HepG2 (cell line): Measurements from ENCODE around the gene SEC14L1. TPM values are rescaled to one million over a fixed set of nuclear protein-coding genes. Genes with fewer than 3 reads are reported as not detected.

Experiments
- ATAC-seq: fragments of 200-7000 bp; cut with Tn5 transposase; 3 replicates; pipeline ENCODE4 v1.9.1; 2020; ENCODE audit warnings: mild to moderate bottlenecking, moderate library complexity
- BruUV-seq: library from RNA; stranded (reverse); fragments of 400-500 nt; replicated peaks from 2 replicates; lab custom pipeline; 2021; lab: Mats Ljungman, UMichigan
- CTCF ChIA-PET: fragments of 300-600 bp; formaldehyde crosslinking; extraction: SDS; loops from one replicate; lab custom pipeline; 2021; ENCODE audit warnings: low total read pairs, inconsistent platforms, low intra/inter-chr PET ratio; lab: Yijun Ruan, JAX
- POLR2A ChIA-PET: fragments of 350-600 bp; sonication (Branson Sonifier 250); formaldehyde crosslinking; loops from one replicate; lab custom pipeline; 2020; ENCODE audit warnings: antibody characterized with exemption, inconsistent platforms; lab: Yijun Ruan, JAX
- DNase-seq: peaks from one replicate; pipeline ENCODE4 v3.0.0-alpha.2; 2015; ENCODE audit warnings: low spot score
- FAIRE-seq: peaks from 3 replicates; lab custom pipeline; 2011; peaks lifted over from hg19 to GRCh38; lab: Jason Lieb, UNC
- H2AFZ ChIP-seq: one replicate; pipeline ENCODE4 v1.6.1; 2011; ENCODE audit warnings: low read length, inconsistent platforms
- H3K27ac ChIP-seq: fragments of 300-600 bp; 3 replicates; pipeline ENCODE4 v1.8.0; 2011; ENCODE audit warnings: mixed run types, mild to moderate bottlenecking, mixed read lengths, low read length, inconsistent platforms; ENCODE audit not compliant: insufficient read depth; ENCODE audit errors: extremely low read length
- H3K27me3 ChIP-seq, 2 experiments: fragments of 200-600 bp in 1 of 2; 2 replicates in 1 of 2; 3 replicates in 1 of 2; pipeline versions ENCODE4 v1.6.0 to v1.8.0; 2011; ENCODE audit warnings: low read length in 2 of 2, mild to moderate bottlenecking in 2 of 2, moderate library complexity in 2 of 2, inconsistent platforms in 1 of 2; ENCODE audit not compliant: insufficient read depth in 2 of 2, control insufficient read depth in 1 of 2
- H3K36me3 ChIP-seq, 2 experiments: fragments of 200-600 bp in 1 of 2; replicated peaks in 1 of 2; 2 replicates in 1 of 2; 3 replicates in 1 of 2; pipeline versions ENCODE4 v1.5.1 to v1.8.0; 2011; ENCODE audit warnings: low read length in 2 of 2, inconsistent platforms in 1 of 2; ENCODE audit not compliant: insufficient read depth in 2 of 2, control insufficient read depth in 1 of 2
- H3K4me1 ChIP-seq: 2 replicates; pipeline ENCODE4 v1.5.1; 2012; ENCODE audit warnings: low read length, inconsistent platforms; ENCODE audit not compliant: insufficient read depth
- H3K4me2 ChIP-seq: 2 replicates; pipeline ENCODE4 v1.6.0; 2011; ENCODE audit warnings: low read depth, low read length, inconsistent platforms
- H3K4me3 ChIP-seq, 3 experiments: fragments of 200-600 bp in 1 of 3; sonication (generic), shearing (Covaris generic) in 1 of 3; replicated peaks in 1 of 3; 2 replicates each; pipeline ENCODE4 v1.5.1; 2011 to 2016; ENCODE audit warnings: low read length in 3 of 3, inconsistent platforms in 2 of 3, low read depth in 2 of 3, mild to moderate bottlenecking in 2 of 3, control low read depth in 1 of 3, mixed read lengths in 1 of 3; ENCODE audit not compliant: insufficient read depth in 1 of 3
- H3K79me2 ChIP-seq: one replicate; pipeline ENCODE4 v1.6.1; 2011; ENCODE audit warnings: low read length, inconsistent platforms; ENCODE audit not compliant: insufficient read depth
- H3K9ac ChIP-seq: 2 replicates; pipeline ENCODE4 v1.6.0; 2011; ENCODE audit warnings: mild to moderate bottlenecking, low read depth, low read length, inconsistent platforms; ENCODE audit not compliant: insufficient read depth
- H3K9me3 ChIP-seq: 2 replicates; pipeline ENCODE4 v1.5.1; 2012; ENCODE audit warnings: mild to moderate bottlenecking, low read length
- H4K20me1 ChIP-seq: 2 replicates; pipeline ENCODE4 v1.6.0; 2011; ENCODE audit warnings: inconsistent platforms, mild to moderate bottlenecking, low read length, moderate library complexity; ENCODE audit not compliant: insufficient read depth
- DBP ChIP-seq: sonication (generic); formaldehyde crosslinking; IDR thresholded peaks from 2 replicates; pipeline ENCODE4 v1.4.0; 2020; ENCODE audit warnings: missing genetic modification reagents; ENCODE audit errors: not compliant biosample characterization
- HDAC2 ChIP-seq: sonication (generic); formaldehyde crosslinking; IDR thresholded peaks from 2 replicates; pipeline ENCODE4 v1.4.0; 2020; ENCODE audit warnings: missing genetic modification reagents
- HOXA3 ChIP-seq: sonication (generic); formaldehyde crosslinking; IDR thresholded peaks from 2 replicates; pipeline ENCODE4 v1.5.0; 2020; ENCODE audit warnings: missing genetic modification reagents
- KLF11 ChIP-seq: IDR thresholded peaks from 2 replicates; pipeline ENCODE4 v1.6.1; 2016; ENCODE audit warnings: missing compliant biosample characterization
- MIXL1 ChIP-seq: IDR thresholded peaks from 2 replicates; pipeline ENCODE4 v1.6.1; 2016
- ZNF205 ChIP-seq: IDR thresholded peaks from 2 replicates; pipeline ENCODE4 v1.6.1; 2018; ENCODE audit warnings: missing biosample characterization, missing genetic modification reagents
- ZNF225 ChIP-seq: sonication (generic); formaldehyde crosslinking; IDR thresholded peaks from 2 replicates; pipeline ENCODE4 v1.4.0; 2020; ENCODE audit warnings: mild to moderate bottlenecking, missing genetic modification reagents
- ZNF543 ChIP-seq: sonication (generic); formaldehyde crosslinking; IDR thresholded peaks from 2 replicates; pipeline ENCODE4 v1.4.0; 2020; ENCODE audit warnings: mild to moderate bottlenecking, missing genetic modification reagents
- ZNF552 ChIP-seq: sonication (generic); formaldehyde crosslinking; IDR thresholded peaks from 2 replicates; pipeline ENCODE4 v1.9.0; 2022; ENCODE audit warnings: missing genetic modification reagents, mild to moderate bottlenecking, borderline replicate concordance
- WGBS: methylation state at CpG from one replicate; pipeline ENCODE4 v1.1.6; 2017; ENCODE audit warnings: low lambda C conversion rate; 5-methylcytosine and 5-hydroxymethylcytosine counted together
- in situ Hi-C: cut with HindIII; loops from 2 replicates; pipeline ENCODE4 v1.10.0; 2017; ENCODE audit warnings: low pct_unique_long_range_greater_than_20kb; ENCODE audit not compliant: extremely low pct_ligation_motif_present
- intact Hi-C: fragments of 100-400 bp; cut with micrococcal nuclease; formaldehyde crosslinking; loops from one replicate; pipeline ENCODE4 v1.10.0; 2022; ENCODE audit not compliant: unreplicated experiment
- polyA plus RNA-seq, 8 experiments: library from polyadenylated mRNA; depleted of rRNA in 3 of 8; stranded (reverse) in 7 of 8; unstranded in 1 of 8; fragments of >200 nt; fragmentation: Illumina TruSeq in 4 of 8; extraction: Trizol in 4 of 8; gene quantifications; 2 replicates each; pipeline versions ENCODE4 v1.2.1 to v1.2.3, GENCODE V29; 2011 to 2016; ENCODE audit warnings: low read depth in 4 of 8, missing spikeins in 1 of 8, mixed read lengths in 1 of 8; ENCODE audit not compliant: insufficient read depth in 1 of 8
- total RNA-seq, 5 experiments: library from RNA; depleted of rRNA; stranded (reverse); fragments of >200 nt; fragmentation: Illumina TruSeq; extraction: Trizol; gene quantifications; 2 replicates each; pipeline ENCODE4 v1.2.3, GENCODE V29; 2016; ENCODE audit warnings: low read depth in 1 of 5
- TF ChIP-seq, protein P1 (sequence below): IDR thresholded peaks from 2 replicates; pipeline ENCODE4 v1.6.1; 2016; ENCODE audit warnings: low read depth
- TF ChIP-seq, protein P2 (sequence below): sonication (generic); formaldehyde crosslinking; IDR thresholded peaks from 2 replicates; pipeline ENCODE4 v1.5.1; 2020; ENCODE audit warnings: mild to moderate bottlenecking, missing genetic modification reagents, moderate library complexity

The SEC14L1 gene
- total and polyA plus RNA-seq, 2 of the 13 experiments (the other 11 are each of a cell fraction or from before 2014, with no cell fraction given), result 26.3 to 43.9 TPM

DNA sequence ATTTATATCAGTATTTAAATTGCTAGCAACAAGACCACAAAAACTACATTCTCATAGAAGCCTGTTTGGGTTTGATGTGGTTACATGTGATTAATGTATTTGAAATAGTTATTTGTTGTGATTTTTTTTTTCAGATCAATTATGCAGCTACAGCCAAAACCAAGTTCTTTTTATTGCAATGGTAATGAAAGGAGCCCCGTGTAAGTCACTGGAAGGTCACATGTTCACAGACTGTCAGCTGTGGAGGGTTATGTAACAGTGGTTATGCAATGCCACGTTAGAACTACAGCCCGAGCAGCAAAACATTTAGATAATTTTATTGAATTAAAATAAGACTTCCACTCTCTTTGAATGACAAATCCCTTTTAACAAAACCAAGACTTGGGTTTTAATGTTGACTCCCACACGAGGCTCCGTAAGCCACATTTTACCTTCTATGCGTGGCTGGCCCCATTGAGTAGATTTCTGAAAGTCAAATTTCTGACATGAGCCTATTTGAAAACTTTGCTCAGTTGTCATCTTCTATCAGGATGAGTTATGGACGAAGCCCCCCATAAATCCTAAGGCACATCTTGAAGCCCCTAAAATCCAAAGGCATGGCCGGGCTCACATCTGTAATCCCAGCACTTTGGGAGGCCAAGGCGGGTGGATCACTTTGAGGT, 41.8 kb upstream of the SEC14L1 start (continued):
- TF ChIP-seq ZNF205 (CRISPR knock-in tag), result peak; percentile 51; the same call in 1 of the 2 replicates
- peak; percentile 65 for TF ChIP-seq DBP (CRISPR knock-in tag)
- TF ChIP-seq, protein P1, sequence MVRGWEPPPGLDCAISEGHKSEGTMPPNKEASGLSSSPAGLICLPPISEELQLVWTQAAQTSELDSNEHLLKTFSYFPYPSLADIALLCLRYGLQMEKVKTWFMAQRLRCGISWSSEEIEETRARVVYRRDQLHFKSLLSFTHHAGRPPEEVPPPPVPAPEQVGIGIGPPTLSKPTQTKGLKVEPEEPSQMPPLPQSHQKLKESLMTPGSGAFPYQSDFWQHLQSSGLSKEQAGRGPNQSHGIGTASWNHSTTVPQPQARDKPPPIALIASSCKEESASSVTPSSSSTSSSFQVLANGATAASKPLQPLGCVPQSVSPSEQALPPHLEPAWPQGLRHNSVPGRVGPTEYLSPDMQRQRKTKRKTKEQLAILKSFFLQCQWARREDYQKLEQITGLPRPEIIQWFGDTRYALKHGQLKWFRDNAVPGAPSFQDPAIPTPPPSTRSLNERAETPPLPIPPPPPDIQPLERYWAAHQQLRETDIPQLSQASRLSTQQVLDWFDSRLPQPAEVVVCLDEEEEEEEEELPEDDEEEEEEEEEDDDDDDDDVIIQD, result 0 out of 2 replicates have a peak, but pooled peaks have one; percentile 30
- TF ChIP-seq ZNF552 (CRISPR knock-in tag), result no peak
- TF ChIP-seq ZNF543 (CRISPR knock-in tag), result no peak
- peak; percentile 16; the same call in 1 of the 2 replicates for TF ChIP-seq HDAC2 (CRISPR knock-in tag)
- TF ChIP-seq KLF11 (CRISPR knock-in tag), result 0 out of 2 replicates have a peak, but pooled peaks have one; percentile 38
- peak; percentile 55; the same call in 1 of the 2 replicates for TF ChIP-seq MIXL1 (CRISPR knock-in tag)
- TF ChIP-seq, all 625 proteins: peak for 98

DNA sequence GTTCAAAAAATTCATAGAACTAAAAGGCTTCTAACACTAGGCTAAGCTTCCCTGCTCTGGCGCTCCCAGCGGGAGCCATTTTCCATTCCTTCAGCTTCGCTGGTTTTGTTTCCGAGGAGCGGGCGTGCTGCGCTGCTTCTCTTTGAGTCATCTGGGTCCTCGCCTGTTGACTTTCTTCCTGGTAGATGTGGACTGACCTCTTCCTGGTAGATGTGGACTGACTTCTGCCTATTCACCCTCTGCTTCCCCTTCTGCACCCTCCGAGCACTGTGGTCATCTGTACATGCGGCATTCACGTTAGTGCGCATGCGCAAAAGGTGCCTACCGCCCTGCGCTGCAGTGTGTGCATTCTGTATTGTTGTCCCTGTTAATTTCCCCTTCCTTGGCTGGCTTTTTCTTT, 40.8 kb upstream of the SEC14L1 start:
- Histone ChIP-seq H3K4me1 (peaks cover 74% of the 10 kb centered on the region), H3K4me3 (no peak overlapping the region), H3K27ac (no peak overlapping the region), H3K36me3 (peaks cover 5 to 18% of the 10 kb centered on the region in 2 experiments; a peak in 4 of 5 replicates), H3K9me3 (no peaks in the 10 kb centered on the region), H3K9ac (no peak overlapping the region), H3K4me2 (no peak overlapping the region), H2AFZ (no peak overlapping the region), H3K79me2 (no peaks in the 10 kb centered on the region), H3K27me3 (no peaks in the 10 kb centered on the region), H4K20me1 (no peaks in the 10 kb centered on the region)
- no peak for ATAC-seq
- in situ Hi-C loops, result no loop called here
- FAIRE-seq, result no peak
- ChIA-PET POLR2A (no interaction called here), CTCF (no interaction called here)
- no TSS peak for BruUV-seq
- intact Hi-C loops, result loop anchor here (2.0 kb wide), 1 partner anchor 49 kb away; no protein-coding TSS in a partner anchor
- DNase-seq, result no peak
- WGBS, result 98% methylated on average over 15 of the region's 15 CpGs
- peak; percentile 30; the same call in 1 of the 2 replicates for TF ChIP-seq HOXA3 (CRISPR knock-in tag)
- TF ChIP-seq, protein P2, sequence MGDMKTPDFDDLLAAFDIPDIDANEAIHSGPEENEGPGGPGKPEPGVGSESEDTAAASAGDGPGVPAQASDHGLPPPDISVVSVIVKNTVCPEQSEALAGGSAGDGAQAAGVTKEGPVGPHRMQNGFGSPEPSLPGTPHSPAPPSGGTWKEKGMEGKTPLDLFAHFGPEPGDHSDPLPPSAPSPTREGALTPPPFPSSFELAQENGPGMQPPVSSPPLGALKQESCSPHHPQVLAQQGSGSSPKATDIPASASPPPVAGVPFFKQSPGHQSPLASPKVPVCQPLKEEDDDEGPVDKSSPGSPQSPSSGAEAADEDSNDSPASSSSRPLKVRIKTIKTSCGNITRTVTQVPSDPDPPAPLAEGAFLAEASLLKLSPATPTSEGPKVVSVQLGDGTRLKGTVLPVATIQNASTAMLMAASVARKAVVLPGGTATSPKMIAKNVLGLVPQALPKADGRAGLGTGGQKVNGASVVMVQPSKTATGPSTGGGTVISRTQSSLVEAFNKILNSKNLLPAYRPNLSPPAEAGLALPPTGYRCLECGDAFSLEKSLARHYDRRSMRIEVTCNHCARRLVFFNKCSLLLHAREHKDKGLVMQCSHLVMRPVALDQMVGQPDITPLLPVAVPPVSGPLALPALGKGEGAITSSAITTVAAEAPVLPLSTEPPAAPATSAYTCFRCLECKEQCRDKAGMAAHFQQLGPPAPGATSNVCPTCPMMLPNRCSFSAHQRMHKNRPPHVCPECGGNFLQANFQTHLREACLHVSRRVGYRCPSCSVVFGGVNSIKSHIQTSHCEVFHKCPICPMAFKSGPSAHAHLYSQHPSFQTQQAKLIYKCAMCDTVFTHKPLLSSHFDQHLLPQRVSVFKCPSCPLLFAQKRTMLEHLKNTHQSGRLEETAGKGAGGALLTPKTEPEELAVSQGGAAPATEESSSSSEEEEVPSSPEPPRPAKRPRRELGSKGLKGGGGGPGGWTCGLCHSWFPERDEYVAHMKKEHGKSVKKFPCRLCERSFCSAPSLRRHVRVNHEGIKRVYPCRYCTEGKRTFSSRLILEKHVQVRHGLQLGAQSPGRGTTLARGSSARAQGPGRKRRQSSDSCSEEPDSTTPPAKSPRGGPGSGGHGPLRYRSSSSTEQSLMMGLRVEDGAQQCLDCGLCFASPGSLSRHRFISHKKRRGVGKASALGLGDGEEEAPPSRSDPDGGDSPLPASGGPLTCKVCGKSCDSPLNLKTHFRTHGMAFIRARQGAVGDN (CRISPR knock-in tag), result 0 out of 2 replicates have a peak, but pooled peaks have one; percentile 9
- no peak for TF ChIP-seq ZNF225
